NCI-H774 (cell line): Measurements from ENCODE around the gene MAP3K14.
"Not testable (repeated sequence)": the region's sequence is repeated elsewhere in the genome, so short reads cannot be mapped to it uniquely, and the experiment has no call there.

Experiments
- DNase-seq: peaks from one replicate; lab custom pipeline; 2025; lab: John Stamatoyannopoulos, UW

MAP3K14 gene

GRCh38 chr17:45316434-45317110, at the start of gene MAP3K14:
Gene MAP3K14, minus strand, starts transcription at chr17:45317020. Its CDS starts 26,275 bp downstream, at chr17:45290745.
- peak; percentile 75 for DNase-seq

GRCh38 chr17:45366049-45366448, 49.2 kb upstream of the MAP3K14 start:
- DNase-seq: no peak

DNA sequence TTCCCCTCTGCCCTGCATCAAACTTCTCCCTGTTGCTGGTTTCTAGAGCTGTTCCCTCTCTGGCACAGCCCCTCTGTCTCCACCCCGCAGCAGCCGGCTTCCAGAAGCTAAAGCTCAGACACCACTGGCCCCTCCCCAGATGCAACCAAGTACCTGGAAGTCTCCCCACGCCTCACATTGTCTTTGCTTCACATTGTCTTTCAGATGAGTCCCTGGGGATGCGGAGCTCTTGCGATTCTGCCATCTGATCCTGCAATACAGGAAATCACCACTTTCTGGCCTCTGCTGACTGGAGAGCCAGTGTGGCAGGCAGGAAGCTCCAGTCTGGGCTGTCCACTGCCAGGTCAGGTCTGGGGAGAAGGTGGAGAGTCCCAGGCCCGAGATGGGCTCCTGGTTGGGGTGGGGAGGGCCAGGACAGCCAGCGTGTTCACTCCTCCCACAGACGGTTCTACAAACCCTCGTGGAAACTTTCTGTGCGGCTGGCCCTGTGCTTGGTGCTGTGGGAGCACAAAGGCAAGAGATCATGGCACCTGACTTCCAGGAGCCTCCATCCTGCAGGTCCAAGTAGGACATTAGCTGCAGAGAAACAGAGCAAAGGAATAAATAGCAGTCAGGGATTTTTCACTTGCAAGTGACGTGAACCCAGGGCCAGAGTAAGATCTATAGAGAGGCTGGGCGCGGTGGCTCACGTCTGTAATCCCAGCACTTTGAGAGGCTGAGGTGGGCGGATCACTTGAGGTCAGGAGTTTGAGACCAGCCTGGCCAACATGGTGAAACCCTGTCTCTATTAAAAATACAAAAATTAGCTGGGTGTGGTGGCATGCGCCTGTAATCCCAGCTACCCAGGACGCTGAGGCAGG, 47.9 kb upstream of the MAP3K14 start:
- no peak for DNase-seq

DNA sequence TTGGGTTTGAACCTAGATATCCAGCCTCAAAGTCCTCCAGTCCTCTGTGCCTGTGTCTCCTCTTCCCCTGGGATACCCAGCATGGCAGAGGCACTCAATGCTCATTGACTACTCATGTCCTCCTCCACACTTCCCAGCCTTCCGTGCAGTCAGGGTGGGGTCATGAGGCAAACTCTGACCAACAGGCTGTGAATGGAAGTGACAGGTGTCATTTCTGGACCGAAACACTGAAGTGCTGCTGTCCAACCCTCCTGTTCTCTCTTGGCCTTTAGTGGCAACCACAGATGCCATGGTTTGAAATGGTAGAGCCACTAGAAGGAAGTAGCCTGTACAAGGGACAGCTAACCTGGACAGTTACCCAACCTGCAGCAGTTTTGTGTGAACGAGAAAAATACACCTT, 46.7 kb upstream of the MAP3K14 start:
- no peak for DNase-seq

DNA sequence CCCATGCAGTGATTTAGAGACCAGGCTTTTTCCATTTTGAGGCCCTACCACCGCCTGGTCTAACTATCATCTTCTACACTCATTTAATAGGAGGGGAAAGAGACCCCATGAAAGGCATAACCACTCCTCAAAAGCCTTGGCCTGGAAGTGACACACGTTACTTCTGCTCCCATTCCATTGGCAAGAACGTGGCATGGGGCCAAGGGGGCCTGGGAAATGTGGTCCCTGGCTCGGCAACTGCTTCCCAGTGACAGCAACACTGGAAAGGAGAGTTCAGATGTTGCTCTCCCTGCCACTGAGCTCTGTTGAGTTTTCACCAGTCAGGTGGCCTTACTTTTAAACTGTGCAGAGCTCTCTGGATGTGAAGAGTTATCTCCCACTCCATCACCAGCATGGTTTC, 45.2 kb upstream of the MAP3K14 start:
- no peak for DNase-seq

GRCh38 chr17:45361451-45361850, 44.6 kb upstream of the MAP3K14 start:
- no peak for DNase-seq

DNA sequence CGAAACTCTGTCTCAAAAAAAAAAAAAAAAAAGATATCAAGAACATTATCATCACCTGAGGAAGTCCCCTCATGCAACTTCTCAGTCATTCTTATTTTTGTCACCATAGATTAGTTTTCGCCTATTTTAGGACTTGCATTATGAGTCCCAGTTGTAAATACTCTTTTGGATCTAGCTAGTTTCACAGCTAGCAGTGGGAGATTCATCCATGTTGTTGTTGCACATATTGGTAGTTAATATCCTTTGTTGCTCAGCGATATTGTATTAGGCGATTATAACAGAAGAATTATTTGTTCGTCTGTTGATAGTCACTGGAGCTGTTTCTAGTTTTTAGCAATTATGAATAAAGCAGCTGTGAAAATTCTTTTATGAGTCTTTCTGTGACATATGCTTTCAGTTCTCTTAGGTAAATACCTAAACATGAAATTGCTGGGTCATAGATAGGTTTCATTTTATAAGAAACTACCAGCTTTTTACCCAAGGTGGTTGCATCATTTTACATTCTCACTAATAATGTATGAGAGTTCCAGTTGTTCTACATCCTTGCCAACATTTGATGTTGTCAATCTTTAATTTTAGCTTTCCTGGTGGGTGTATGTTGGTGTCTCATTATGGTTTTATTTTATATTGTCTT, 40.7 kb upstream of the MAP3K14 start:
- DNase-seq: no peak

DNA sequence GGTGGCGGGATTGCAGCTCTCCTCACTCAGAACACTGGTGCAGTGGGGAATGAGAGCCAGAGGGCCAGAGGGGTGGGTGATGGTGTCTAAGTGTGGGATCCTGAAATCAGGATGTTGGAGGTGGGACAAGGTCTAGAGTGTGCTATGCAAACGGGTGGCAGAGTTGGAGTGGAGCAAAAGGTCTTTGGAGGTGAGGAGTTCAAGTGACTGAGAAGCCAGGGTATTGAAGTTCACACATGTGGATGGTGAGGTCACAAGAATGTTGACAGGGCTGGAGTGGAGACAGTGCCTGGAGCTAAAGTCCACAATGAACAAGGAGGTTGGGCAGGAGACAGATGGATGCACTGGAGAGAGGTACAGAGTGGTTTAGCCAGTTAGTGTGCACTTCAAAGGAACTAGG, 38.3 kb upstream of the MAP3K14 start:
- no peak for DNase-seq

GRCh38 chr17:45353043-45353442, 36.2 kb upstream of the MAP3K14 start:
- DNase-seq: no peak

DNA sequence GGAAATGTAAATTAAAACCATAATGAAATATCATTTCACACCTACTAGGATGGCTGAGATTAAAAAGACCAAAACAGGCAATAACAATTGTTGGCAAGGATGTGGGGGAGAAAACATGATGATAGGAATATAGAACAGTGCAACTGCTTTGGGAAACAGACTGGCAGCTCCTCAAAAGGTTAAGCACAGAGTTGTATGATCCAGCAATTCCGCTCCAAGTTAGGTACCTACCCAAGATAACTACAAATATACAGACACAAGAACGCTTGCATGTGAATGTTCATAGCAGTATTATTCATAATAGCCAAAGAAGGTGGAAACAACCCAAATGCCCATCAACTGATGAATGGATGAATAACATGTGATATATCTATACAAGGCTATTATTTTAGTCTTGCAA, 35.0 kb upstream of the MAP3K14 start:
- DNase-seq: no peak

DNA sequence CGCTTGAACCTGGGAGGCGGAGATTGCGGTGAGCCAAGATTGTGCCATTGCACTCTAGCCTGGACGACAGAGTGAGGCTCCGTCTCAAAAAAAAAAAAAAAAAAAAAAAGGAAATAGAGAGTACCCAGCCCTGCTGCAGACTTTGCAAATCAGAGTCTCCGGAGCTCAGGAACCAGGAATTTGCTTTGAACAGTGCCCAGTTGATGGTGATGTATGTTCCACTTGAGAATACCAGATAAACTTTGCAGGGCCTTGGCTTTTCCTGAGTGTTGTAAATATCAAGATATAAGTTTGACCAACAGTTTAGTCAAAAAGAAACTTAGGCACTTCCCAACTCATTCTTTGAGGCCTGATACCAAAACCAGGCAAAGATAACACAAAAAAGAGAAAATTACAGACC, 30.6 kb upstream of the MAP3K14 start:
- no peak for DNase-seq

DNA sequence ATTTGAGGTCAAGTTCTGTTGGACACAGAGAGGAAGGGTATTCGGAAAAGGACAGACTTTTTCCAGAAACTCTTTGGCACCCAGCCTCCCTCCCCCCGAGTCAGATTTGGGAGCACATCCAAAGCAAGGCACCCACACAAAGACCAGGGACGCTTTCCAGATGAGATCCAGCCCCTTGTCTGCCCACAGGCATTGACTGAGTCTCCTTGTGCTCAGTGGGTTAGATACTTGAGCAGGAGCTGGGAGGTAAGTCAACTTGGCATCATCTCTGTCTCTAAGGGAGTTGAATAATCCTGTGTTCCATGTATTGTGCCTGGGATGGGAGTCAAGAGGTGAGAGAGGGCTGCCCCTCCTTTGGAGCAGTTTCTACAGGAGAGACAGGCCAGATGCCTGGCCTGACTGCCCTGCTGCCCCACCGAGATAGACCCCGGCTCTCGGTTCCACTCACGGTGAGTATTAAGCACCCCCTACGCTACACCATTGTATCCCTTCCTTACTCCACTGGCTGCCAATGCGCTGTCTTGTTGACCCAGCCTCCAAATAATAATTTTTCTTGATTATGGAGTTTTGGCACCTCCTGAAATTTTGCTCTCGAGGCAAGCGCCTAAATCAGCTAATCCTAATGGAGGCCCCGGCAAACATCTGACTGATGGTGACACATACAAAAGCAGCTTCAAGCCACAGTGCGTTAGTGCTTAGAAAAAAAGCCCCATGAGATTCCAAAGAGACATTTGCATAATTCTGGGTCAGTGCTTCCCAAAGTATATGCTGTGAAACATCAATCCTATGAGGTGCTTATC, 29.6 kb upstream of the MAP3K14 start:
- DNase-seq: no peak

DNA sequence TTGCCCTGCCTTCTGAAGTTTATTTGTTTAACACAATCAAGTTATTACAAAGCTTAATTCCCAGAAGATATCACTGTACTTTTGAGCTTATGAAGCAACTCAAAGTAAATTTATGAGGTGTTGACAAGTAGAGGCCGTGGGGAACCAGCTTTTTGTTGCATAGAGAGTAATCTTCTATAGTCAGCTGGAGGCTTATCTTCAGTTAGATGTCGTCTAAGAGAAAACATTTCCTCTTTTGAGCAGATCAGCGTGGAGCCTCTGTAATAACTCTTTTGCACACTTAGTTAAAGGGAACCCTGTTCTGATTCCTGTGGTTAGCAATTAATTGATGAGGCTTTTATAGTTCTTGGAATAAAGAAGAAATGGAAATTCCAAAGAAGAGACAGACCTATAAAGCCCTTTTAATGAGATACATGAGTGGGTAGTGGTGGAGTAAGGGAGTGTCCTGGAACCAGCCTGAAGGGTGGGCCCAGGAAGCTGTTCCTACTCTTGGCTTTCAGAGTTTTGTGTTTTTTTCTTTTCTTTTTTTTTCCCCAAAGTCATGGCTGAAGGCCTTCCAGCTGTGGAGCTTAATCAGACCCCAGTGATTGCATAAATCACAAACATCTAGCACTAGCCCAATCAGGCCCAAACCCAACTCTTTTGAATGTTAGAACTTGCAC, 28.9 kb upstream of the MAP3K14 start:
- DNase-seq: no peak

GRCh38 chr17:45345246-45345553, 28.4 kb upstream of the MAP3K14 start:
- no peak for DNase-seq

DNA sequence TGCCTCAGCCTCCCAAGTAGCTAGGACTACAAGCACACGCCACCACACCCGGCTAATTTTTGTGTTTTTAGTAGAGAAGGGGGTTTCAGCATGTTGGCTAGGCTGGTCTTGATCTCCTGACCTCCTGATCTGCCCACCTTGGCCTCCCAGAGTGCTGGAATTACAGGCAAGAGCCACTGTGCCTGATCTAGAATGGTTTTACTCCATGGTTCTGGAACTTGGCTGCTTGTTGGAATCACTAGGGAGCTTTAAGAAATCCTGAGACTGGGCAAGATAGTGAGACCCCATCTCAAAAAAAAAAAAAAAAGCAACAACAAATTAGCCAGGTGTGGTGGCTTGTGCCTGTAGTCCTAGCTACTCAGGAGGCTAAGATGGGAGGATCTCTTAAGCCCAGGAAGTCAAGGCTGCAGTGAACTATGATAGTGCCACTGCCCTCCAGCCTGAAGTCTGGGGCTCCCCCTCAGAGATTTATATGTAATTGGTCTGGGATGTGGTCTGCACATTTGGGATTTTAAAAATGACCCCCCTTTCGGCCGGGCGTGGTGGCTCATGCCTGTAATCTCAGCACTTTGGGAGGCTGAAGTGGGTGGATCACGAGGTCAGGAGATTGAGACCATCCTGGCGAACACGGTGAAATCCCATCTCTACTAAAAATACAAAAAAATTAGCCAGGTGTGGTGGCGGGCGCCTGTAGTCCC, 27.3 kb upstream of the MAP3K14 start:
- not testable (repeated sequence) for DNase-seq

DNA sequence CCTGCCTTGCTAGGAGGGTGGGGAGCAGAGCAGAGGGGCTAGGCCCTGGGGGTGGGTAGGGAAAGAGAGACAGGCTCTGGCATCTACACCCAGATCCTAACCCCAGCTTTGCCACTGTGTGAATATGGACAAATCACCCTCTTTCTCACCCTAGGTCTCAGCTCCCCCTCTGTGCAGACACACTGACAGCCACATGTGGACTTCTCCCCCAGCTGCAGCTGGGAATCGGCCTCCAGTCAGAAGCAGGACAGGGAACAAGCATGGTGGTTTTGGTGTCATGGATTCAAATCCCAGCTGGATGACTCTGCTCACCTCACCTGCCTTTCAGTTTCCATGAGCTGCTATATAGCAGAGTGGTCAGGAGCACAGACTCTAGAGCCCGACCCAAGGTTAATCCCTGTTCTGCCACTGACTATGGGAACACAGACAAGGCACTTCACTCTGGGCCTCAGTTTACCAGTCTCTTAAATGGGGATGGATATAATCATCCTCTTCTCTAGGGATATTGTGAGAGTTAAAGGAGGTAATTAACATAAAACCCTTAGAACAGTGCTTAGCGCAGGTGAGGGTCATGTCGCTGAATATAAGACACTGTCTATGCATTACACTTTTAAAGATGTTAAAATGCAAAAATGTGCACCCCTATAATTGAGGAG, 26.2 kb upstream of the MAP3K14 start:
- DNase-seq: no peak

DNA sequence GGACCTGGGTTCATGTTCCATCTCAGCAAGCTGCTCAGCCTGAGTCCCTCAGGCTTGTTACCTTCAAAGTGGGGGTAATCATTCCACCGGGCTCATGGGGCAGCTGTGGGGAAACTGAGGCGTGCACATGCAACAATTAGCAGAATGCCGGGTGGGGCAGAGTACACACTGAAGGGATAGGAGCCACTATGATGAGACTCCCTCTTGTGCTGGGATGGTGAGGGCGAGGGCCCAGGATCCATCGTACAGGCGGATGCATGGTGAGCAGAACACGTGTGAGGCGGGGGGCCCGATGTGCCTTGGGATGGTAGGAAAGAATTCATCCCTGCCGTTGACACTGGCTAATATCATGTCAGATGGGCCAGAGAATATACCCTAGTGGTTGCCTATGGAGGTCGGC, 25.5 kb upstream of the MAP3K14 start:
- no peak for DNase-seq

- no peak for DNase-seq
These were observed 24.8 kb upstream of the MAP3K14 start for GRCh38 chr17:45341533-45342158.

DNA sequence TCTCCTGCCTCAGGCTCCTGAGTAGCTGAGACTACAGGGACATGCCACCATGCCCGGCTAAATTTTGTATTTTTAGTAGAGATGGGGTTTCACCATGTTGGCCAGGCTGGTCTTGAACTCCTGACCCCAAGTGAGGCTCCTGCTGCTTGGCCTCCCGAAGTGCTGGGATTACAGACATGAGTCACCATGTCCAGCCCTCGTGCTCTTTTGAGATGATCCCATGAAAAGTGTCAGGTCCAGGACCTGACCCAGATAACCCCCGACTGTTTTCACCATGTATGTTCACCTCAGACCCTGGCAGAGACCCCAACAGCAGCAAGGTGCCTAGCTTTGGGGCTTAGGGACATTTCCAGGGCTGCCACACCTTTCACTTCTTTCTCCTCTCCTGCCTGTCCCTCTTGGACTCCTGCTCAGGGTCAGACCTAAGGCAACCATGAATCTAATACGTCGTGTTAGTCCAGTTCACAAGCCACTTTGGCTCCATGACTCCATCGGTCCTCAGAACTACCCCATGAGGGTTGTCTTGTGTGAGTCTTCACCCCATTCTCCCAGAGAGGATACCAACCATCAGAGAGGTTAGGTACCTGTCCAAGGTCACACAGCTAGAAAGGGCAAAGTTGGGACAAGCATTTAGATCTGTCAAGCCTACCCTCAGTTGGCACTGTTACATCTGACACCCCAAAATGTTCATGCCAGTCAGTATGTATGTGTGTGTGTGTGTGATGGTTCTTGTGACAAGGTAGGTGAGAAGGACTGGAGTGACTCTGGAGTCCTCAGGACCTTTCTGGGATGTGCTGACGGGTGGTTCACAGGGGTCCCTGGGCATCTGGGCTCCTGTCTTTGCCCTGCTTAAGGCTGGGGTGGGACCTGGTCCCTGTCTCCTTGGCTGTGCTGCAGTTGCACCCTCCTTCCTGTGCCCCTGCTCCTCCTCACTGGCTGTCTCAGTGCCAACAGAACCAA, 23.1 kb upstream of the MAP3K14 start:
- no peak for DNase-seq
